ENCODE data around the gene OSBPL2. TPM values are rescaled to one million over a fixed set of nuclear protein-coding genes. Genes with fewer than 3 reads are reported as not detected.

The OSBPL2 gene
- total RNA-seq, 1 experiment from 2014 or later: 26.3 TPM

- no TSS peak for BruUV-seq (replicated peaks)
- Histone ChIP-seq H3K9me3 (ENCODE audit: low read depth, low read length, poor library complexity, severe bottlenecking) (no peaks in the 10 kb centered on the region), H3K4me1 (ENCODE audit: insufficient read depth, low read length, poor library complexity, severe bottlenecking) (no peaks in the 10 kb centered on the region), H3K36me3 (ENCODE audit: insufficient read depth, low read length, poor library complexity, severe bottlenecking) (no peaks in the 10 kb centered on the region), H3K27me3 (replicated peaks; ENCODE audit: insufficient read depth, low read depth, low read length, poor library complexity) (no peaks in the 10 kb centered on the region), H3K27ac (ENCODE audit: low read depth, low read length, poor library complexity, severe bottlenecking) (no peak overlapping the region), H3K4me3 (ENCODE audit: low read depth, low read length, poor library complexity, severe bottlenecking) (no peak overlapping the region)
- ChIA-PET POLR2A (ENCODE audit: low non-redundant PET) (no interaction called here), CTCF (no interaction called here)
- TF ChIP-seq CTCF (conservative IDR thresholded peaks at IDR 0.05; ENCODE audit: low read depth, low read length) (no peak), EZH2 (IDR thresholded peaks at IDR 0.05; ENCODE audit: borderline replicate concordance, low read depth, low read length, poor library complexity, severe bottlenecking) (no peak)
- intact Hi-C loops (cut with micrococcal nuclease; ENCODE audit: unreplicated experiment): no loop called here
- no peak for DNase-seq (ENCODE audit: low spot score)
Measured at GRCh38 chr20:62234339-62234738, 4.0 kb upstream of the OSBPL2 start.

GRCh38 chr20:62235001-62235776 is 3.1 kb upstream of the OSBPL2 start:
- Histone ChIP-seq H3K4me1 (ENCODE audit: insufficient read depth, low read length, poor library complexity, severe bottlenecking) (no peaks in the 10 kb centered on the region), H3K4me3 (ENCODE audit: low read depth, low read length, poor library complexity, severe bottlenecking) (no peak overlapping the region), H3K36me3 (ENCODE audit: insufficient read depth, low read length, poor library complexity, severe bottlenecking) (no peaks in the 10 kb centered on the region), H3K9me3 (ENCODE audit: low read depth, low read length, poor library complexity, severe bottlenecking) (no peaks in the 10 kb centered on the region), H3K27me3 (replicated peaks; ENCODE audit: insufficient read depth, low read depth, low read length, poor library complexity) (no peaks in the 10 kb centered on the region), H3K27ac (ENCODE audit: low read depth, low read length, poor library complexity, severe bottlenecking) (no peak overlapping the region)
- intact Hi-C loops (cut with micrococcal nuclease; ENCODE audit: unreplicated experiment): no loop called here
- no peak for DNase-seq (ENCODE audit: low spot score)
- no peak for TF ChIP-seq CTCF (conservative IDR thresholded peaks at IDR 0.05; ENCODE audit: low read depth, low read length)
- TF ChIP-seq EZH2 (IDR thresholded peaks at IDR 0.05; ENCODE audit: borderline replicate concordance, low read depth, low read length, poor library complexity, severe bottlenecking): no peak
- BruUV-seq (replicated peaks): no TSS peak
- CTCF ChIA-PET: no interaction called here
- POLR2A ChIA-PET (ENCODE audit: low non-redundant PET): no interaction called here

- H3K4me1 ChIP-seq (ENCODE audit: insufficient read depth, low read length, poor library complexity, severe bottlenecking): no peaks in the 10 kb centered on the region
- H3K4me3 ChIP-seq (ENCODE audit: low read depth, low read length, poor library complexity, severe bottlenecking): no peak overlapping the region
- CTCF ChIA-PET: interaction anchor here (1.1 kb wide), 1 partner anchor 147 kb away, joined by 3 read pairs; no protein-coding TSS in a partner anchor
- no TSS peak for BruUV-seq (replicated peaks)
- POLR2A ChIA-PET (ENCODE audit: low non-redundant PET): no interaction called here
- intact Hi-C loops (cut with micrococcal nuclease; ENCODE audit: unreplicated experiment): no loop called here
- no peaks in the 10 kb centered on the region for H3K27me3 ChIP-seq (replicated peaks; ENCODE audit: insufficient read depth, low read depth, low read length, poor library complexity)
- H3K9me3 ChIP-seq (ENCODE audit: low read depth, low read length, poor library complexity, severe bottlenecking): no peaks in the 10 kb centered on the region
- H3K36me3 ChIP-seq (ENCODE audit: insufficient read depth, low read length, poor library complexity, severe bottlenecking): no peaks in the 10 kb centered on the region
- TF ChIP-seq EZH2 (IDR thresholded peaks at IDR 0.05; ENCODE audit: borderline replicate concordance, low read depth, low read length, poor library complexity, severe bottlenecking): no peak
- TF ChIP-seq CTCF (conservative IDR thresholded peaks at IDR 0.05; ENCODE audit: low read depth, low read length): no peak
- DNase-seq (ENCODE audit: low spot score): no peak
- H3K27ac ChIP-seq (ENCODE audit: low read depth, low read length, poor library complexity, severe bottlenecking): no peak overlapping the region
Measured at GRCh38 chr20:62235777-62236157, 2.6 kb upstream of the OSBPL2 start.
